ENCODE data around the gene PUSL1. TPM values are rescaled to one million over a fixed set of nuclear protein-coding genes. Genes with fewer than 3 reads are reported as not detected.

PUSL1 gene
- total RNA-seq, 1 experiment from 2014 or later, result 31.3 TPM

- Histone ChIP-seq H3K36me3 (ENCODE audit: insufficient read depth, low read length, poor library complexity, severe bottlenecking) (no peaks in the 10 kb centered on the region), H3K4me1 (ENCODE audit: insufficient read depth, low read length, poor library complexity, severe bottlenecking) (peaks cover 4% of the 10 kb centered on the region), H3K9me3 (ENCODE audit: low read depth, low read length, poor library complexity, severe bottlenecking) (no peaks in the 10 kb centered on the region), H3K27me3 (replicated peaks; ENCODE audit: insufficient read depth, low read depth, low read length, poor library complexity) (no peaks in the 10 kb centered on the region), H3K27ac (ENCODE audit: low read depth, low read length, poor library complexity, severe bottlenecking) (no peak overlapping the region), H3K4me3 (ENCODE audit: low read depth, low read length, poor library complexity, severe bottlenecking) (no peak overlapping the region)
- no TSS peak for BruUV-seq (replicated peaks)
- intact Hi-C loops (cut with micrococcal nuclease; ENCODE audit: unreplicated experiment), result no loop called here
- DNase-seq (ENCODE audit: low spot score), result no peak
- ChIA-PET POLR2A (ENCODE audit: low non-redundant PET) (no interaction called here), CTCF (interaction anchor here (0.9 kb wide), 1 partner anchor 13 kb away, joined by 6 read pairs; no protein-coding TSS in a partner anchor)
- TF ChIP-seq EZH2 (IDR thresholded peaks at IDR 0.05; ENCODE audit: borderline replicate concordance, low read depth, low read length, poor library complexity, severe bottlenecking) (no peak), CTCF (conservative IDR thresholded peaks at IDR 0.05; ENCODE audit: low read depth, low read length) (no peak)
Measured at GRCh38 chr1:1278620-1279019, 29.8 kb upstream of the PUSL1 start.

- TF ChIP-seq CTCF (conservative IDR thresholded peaks at IDR 0.05; ENCODE audit: low read depth, low read length) (no peak), EZH2 (IDR thresholded peaks at IDR 0.05; ENCODE audit: borderline replicate concordance, low read depth, low read length, poor library complexity, severe bottlenecking) (no peak)
- no peak overlapping the region for H3K27ac ChIP-seq (ENCODE audit: low read depth, low read length, poor library complexity, severe bottlenecking)
- no peak overlapping the region for H3K4me3 ChIP-seq (ENCODE audit: low read depth, low read length, poor library complexity, severe bottlenecking)
- H3K4me1 ChIP-seq (ENCODE audit: insufficient read depth, low read length, poor library complexity, severe bottlenecking), result peaks cover 4% of the 10 kb centered on the region
- CTCF ChIA-PET, result interaction anchor here (0.9 kb wide), 1 partner anchor 12 kb away, joined by 6 read pairs; no protein-coding TSS in a partner anchor
- BruUV-seq (replicated peaks), result no TSS peak
- H3K9me3 ChIP-seq (ENCODE audit: low read depth, low read length, poor library complexity, severe bottlenecking), result no peaks in the 10 kb centered on the region
- H3K36me3 ChIP-seq (ENCODE audit: insufficient read depth, low read length, poor library complexity, severe bottlenecking), result no peaks in the 10 kb centered on the region
- no peak for DNase-seq (ENCODE audit: low spot score)
- no peaks in the 10 kb centered on the region for H3K27me3 ChIP-seq (replicated peaks; ENCODE audit: insufficient read depth, low read depth, low read length, poor library complexity)
- intact Hi-C loops (cut with micrococcal nuclease; ENCODE audit: unreplicated experiment), result no loop called here
- POLR2A ChIA-PET (ENCODE audit: low non-redundant PET), result no interaction called here
Measured at GRCh38 chr1:1279028-1279427, 29.4 kb upstream of the PUSL1 start.

GRCh38 chr1:1280782-1281481, 27.5 kb upstream of the PUSL1 start:
- TF ChIP-seq CTCF (conservative IDR thresholded peaks at IDR 0.05; ENCODE audit: low read depth, low read length) (no peak), EZH2 (IDR thresholded peaks at IDR 0.05; ENCODE audit: borderline replicate concordance, low read depth, low read length, poor library complexity, severe bottlenecking) (no peak)
- CTCF ChIA-PET, result no interaction called here
- no peaks in the 10 kb centered on the region for H3K27me3 ChIP-seq (replicated peaks; ENCODE audit: insufficient read depth, low read depth, low read length, poor library complexity)
- POLR2A ChIA-PET (ENCODE audit: low non-redundant PET), result no interaction called here
- DNase-seq (ENCODE audit: low spot score), result no peak
- no peak overlapping the region for H3K27ac ChIP-seq (ENCODE audit: low read depth, low read length, poor library complexity, severe bottlenecking)
- intact Hi-C loops (cut with micrococcal nuclease; ENCODE audit: unreplicated experiment), result no loop called here
- no peaks in the 10 kb centered on the region for H3K4me1 ChIP-seq (ENCODE audit: insufficient read depth, low read length, poor library complexity, severe bottlenecking)
- no peaks in the 10 kb centered on the region for H3K36me3 ChIP-seq (ENCODE audit: insufficient read depth, low read length, poor library complexity, severe bottlenecking)
- BruUV-seq (replicated peaks), result no TSS peak
- H3K4me3 ChIP-seq (ENCODE audit: low read depth, low read length, poor library complexity, severe bottlenecking), result no peak overlapping the region
- H3K9me3 ChIP-seq (ENCODE audit: low read depth, low read length, poor library complexity, severe bottlenecking), result no peaks in the 10 kb centered on the region
